ENCODE results near the gene REV3L. TPM values are rescaled to one million over a fixed set of nuclear protein-coding genes. Genes with fewer than 3 reads are reported as not detected.
"Not testable (repeated sequence)": the region's sequence is repeated elsewhere in the genome, so short reads cannot be mapped to it uniquely, and the experiment has no call there.

REV3L gene
- total and polyA plus RNA-seq, 2 of the 13 experiments (the other 11 are each of a cell fraction or from before 2014, with no cell fraction given), result 12.8 to 31.3 TPM

DNA sequence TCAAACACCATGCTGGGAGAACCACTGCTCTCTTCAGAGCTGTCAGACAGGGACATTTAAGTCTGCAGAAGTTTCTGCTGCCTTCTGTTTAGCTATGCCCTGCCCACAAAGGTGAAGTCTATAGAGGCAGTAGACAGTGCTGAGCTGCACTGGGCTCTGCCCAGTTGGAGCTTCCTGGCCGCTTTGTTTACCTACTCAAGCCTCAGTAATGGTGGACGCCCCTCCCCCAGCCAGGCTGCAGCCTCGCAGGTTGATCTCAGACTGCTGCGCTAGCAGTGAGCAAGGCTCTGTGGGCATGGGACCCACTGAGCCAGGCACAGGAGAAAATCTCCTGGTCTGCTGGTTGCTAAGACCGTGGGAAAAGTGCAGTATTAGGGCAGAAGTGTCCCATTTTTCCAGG, 24.2 kb upstream of the REV3L start:
- POLR2A ChIA-PET; CTCF ChIA-PET (ENCODE audit: low intra/inter-chr PET ratio, low total read pairs): not testable (repeated sequence)
- 100% methylated on average over 3 of the region's 5 CpGs for WGBS (ENCODE audit: low lambda C conversion rate)

DNA sequence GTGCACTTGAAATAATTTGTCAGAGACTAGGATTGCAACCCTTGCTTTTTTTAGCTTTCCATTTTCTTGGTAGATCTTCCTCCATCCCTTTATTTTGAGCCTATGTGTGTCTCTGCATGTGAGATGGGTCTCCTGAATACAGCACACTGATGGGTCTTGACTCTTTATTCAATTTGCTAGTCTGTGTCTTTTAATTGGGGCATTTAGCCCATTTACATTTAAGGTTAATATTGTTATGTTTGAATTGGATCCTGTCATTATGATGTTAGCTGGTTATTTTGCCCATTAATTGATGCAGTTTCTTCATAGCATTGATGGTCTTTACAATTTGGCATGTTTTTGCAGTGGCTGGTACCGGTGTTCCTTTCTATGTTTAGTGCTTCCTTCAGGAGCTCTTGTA, 22.5 kb upstream of the REV3L start:
- H2AFZ ChIP-seq (ENCODE audit: low read length); H3K9me3 ChIP-seq (ENCODE audit: low read length); H3K9ac ChIP-seq (ENCODE audit: insufficient read depth, low read depth, low read length); H3K4me3 ChIP-seq (replicated peaks in 1 of 3; ENCODE audit: insufficient read depth in 1 of 3, low read depth in 2 of 3, low read length in 3 of 3); DNase-seq (ENCODE audit: low spot score); H4K20me1 ChIP-seq (ENCODE audit: insufficient read depth, low read length); BruUV-seq (replicated peaks); H3K36me3 ChIP-seq (replicated peaks in 1 of 2; ENCODE audit: control insufficient read depth in 1 of 2, insufficient read depth in 2 of 2, low read length in 2 of 2); H3K27ac ChIP-seq (ENCODE audit: extremely low read length, insufficient read depth, low read length); POLR2A ChIA-PET; H3K4me1 ChIP-seq (ENCODE audit: insufficient read depth, low read length); intact Hi-C loops (cut with micrococcal nuclease; ENCODE audit: unreplicated experiment); in situ Hi-C loops (cut with HindIII; ENCODE audit: extremely low pct_ligation_motif_present, low pct_unique_long_range_greater_than_20kb); FAIRE-seq; H3K27me3 ChIP-seq (ENCODE audit: control insufficient read depth in 1 of 2, insufficient read depth in 2 of 2, low read length in 2 of 2); H3K4me2 ChIP-seq (ENCODE audit: low read depth, low read length); ATAC-seq; CTCF ChIA-PET (ENCODE audit: low intra/inter-chr PET ratio, low total read pairs): not testable (repeated sequence)
- 100% methylated on average over 1 of the region's 1 CpG for WGBS (ENCODE audit: low lambda C conversion rate)
- peaks cover 12% of the 10 kb centered on the region for H3K79me2 ChIP-seq (ENCODE audit: insufficient read depth, low read length)

More for the DNA sequence above, 24.2 kb upstream of the REV3L start:
- FAIRE-seq; H3K27ac ChIP-seq (ENCODE audit: extremely low read length, insufficient read depth, low read length); DNase-seq (ENCODE audit: low spot score); ATAC-seq; H3K4me3 ChIP-seq (replicated peaks in 1 of 3; ENCODE audit: insufficient read depth in 1 of 3, low read depth in 2 of 3, low read length in 3 of 3); H2AFZ ChIP-seq (ENCODE audit: low read length); in situ Hi-C loops (cut with HindIII; ENCODE audit: extremely low pct_ligation_motif_present, low pct_unique_long_range_greater_than_20kb); H3K9ac ChIP-seq (ENCODE audit: insufficient read depth, low read depth, low read length); H3K4me1 ChIP-seq (ENCODE audit: insufficient read depth, low read length); BruUV-seq (replicated peaks); H3K36me3 ChIP-seq (replicated peaks in 1 of 2; ENCODE audit: control insufficient read depth in 1 of 2, insufficient read depth in 2 of 2, low read length in 2 of 2); intact Hi-C loops (cut with micrococcal nuclease; ENCODE audit: unreplicated experiment); H4K20me1 ChIP-seq (ENCODE audit: insufficient read depth, low read length); H3K27me3 ChIP-seq (ENCODE audit: control insufficient read depth in 1 of 2, insufficient read depth in 2 of 2, low read length in 2 of 2); H3K9me3 ChIP-seq (ENCODE audit: low read length); H3K4me2 ChIP-seq (ENCODE audit: low read depth, low read length); TF ChIP-seq FOXA1 (IDR thresholded peaks at IDR 0.05): not testable (repeated sequence)
- TF ChIP-seq FOXA1 (CRISPR knock-in tag; IDR thresholded peaks at IDR 0.05) (0 out of 2 replicates have a peak, but pooled peaks have one; percentile 9), HDAC1 (CRISPR knock-in tag; IDR thresholded peaks at IDR 0.05) (0 out of 2 replicates have a peak, but pooled peaks have one; percentile 15), HOXA3 (CRISPR knock-in tag; IDR thresholded peaks at IDR 0.05) (peak; percentile 21; the same call in 1 of the 2 replicates)
- peaks cover 12% of the 10 kb centered on the region for H3K79me2 ChIP-seq (ENCODE audit: insufficient read depth, low read length)

Measured in HepG2 (cell line).